Retina (tissue), 1 donor: Measurements from ENCODE around the gene NEURL1B.
"Not testable (repeated sequence)": the region's sequence is repeated elsewhere in the genome, so short reads cannot be mapped to it uniquely, and the experiment has no call there.

Experiments
- DNase-seq: peaks from one replicate; pipeline ENCODE4 v3.0.0-alpha.2; 2016

NEURL1B gene, protein sequence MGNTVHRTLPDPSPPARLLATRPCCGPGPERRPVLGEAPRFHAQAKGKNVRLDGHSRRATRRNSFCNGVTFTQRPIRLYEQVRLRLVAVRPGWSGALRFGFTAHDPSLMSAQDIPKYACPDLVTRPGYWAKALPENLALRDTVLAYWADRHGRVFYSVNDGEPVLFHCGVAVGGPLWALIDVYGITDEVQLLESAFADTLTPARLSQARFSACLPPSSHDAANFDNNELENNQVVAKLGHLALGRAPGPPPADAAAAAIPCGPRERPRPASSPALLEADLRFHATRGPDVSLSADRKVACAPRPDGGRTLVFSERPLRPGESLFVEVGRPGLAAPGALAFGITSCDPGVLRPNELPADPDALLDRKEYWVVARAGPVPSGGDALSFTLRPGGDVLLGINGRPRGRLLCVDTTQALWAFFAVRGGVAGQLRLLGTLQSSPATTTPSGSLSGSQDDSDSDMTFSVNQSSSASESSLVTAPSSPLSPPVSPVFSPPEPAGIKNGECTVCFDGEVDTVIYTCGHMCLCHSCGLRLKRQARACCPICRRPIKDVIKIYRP

DNA sequence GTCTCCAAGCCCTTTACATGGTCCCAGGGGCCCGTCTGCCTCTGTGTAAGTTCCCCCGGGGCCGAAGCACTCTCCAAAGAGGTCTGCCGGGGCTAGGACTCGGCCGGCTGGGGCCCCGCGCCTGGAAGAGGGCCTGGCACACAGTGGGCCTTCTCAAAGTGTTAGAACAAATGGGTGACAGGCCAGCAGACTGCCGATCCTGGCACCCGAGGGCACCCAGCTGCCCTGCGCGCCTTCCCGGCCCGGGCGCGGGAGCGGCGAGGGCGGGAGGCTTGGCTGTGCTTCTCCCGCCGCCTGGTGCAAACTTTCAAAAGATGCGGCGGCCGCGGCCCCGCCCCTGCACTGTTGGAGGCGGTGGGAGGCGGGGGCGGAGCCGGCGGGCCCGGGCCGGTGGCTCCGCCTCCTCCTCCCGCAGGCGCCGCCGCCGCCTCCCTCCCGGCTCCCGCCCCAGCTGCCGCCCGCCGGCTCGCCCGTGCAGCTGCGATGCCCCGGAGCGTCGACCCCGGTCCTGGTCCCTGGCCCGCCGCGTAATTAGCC lies at the start of gene NEURL1B:
Gene NEURL1B (plus strand): TSS at position 442 of the 537 bp plus-strand sequence. CDS start 144 bp downstream, outside the sequence.
- peak; percentile 89 for DNase-seq

DNA sequence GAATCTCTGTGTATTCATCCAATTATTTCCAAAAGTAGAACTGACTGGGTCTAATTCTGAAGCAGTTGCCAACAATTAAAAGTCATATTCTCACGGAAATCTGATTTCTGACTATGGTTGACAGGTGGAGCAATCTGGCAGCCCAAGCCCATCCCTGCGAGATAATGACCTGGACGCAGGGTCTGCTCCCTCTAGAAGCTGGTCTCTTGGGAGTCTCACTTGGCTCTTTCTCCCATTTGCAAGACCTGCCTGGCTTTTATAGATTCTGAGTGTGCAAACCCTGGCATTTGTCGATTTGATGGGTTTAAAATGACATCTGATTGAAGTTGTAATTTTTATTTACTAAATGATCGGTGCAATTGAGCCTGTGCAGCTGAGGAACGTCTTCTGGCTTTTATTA lies 49.4 kb upstream of the NEURL1B start:
- no peak for DNase-seq

DNA sequence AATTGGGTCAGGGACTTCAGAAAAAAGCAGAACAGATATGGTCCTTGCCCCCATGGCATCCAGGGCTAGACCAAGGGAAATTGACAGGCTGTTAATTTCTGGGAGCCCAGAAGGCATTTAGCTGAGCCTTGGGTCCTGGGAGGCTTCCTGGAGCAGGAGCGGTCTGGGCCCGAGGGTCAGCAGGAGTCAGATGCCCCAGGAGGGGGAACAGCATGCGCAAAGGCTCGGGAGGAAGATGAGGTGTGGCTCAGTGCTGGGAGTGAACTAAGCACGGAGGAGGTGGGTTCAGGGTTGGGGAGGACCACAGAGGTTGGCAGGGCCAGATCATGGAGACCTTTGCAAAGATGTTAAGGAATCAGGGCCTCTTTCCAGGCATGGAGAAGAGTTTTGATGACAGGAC lies 48.2 kb upstream of the NEURL1B start:
- DNase-seq = no peak

DNA sequence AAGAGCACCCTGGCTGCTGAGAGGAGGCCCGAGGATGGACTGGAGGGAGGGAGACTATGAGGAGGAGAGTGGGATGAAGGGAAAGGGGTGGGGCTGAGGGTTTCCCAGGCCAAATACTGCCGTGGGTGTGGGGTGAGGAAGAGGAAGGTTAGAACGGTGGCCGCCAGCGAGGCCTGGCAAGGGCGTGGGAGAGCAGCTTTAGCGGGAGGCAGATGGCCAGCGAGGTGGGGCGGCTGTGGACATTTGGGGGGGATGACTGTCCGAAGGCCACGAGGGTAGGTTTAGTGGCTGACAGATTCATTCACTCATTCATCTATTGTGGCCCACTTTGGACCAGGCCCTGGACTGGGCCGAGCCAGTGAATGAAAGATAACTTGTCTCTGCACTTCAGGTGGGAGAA lies 47.8 kb upstream of the NEURL1B start:
- DNase-seq = no peak

DNA sequence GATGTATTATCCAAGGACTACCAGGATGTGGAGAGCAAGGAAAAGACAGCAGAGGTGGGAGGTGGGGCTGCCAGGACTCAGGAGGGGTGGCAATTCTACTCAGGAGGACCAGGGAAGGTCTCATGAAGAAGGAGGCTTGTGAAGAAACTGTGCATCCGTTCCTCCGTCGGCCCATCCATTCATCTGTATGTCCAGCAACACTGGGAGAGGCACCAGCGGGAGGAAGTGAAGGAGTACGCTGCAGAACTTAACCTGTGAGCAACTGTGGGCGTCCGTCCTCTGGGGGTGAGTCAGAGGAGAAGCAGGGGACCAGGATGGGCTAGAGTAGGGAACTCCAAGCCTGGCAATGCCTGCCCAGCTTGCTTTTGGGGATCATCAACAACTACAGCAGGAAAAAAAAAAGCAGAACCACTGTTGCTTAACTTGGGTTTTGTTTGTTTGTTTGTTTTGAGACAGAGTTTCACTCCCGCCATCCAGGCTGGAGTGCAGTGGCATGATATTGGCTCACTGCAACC lies 47.3 kb upstream of the NEURL1B start:
- no peak for DNase-seq

DNA sequence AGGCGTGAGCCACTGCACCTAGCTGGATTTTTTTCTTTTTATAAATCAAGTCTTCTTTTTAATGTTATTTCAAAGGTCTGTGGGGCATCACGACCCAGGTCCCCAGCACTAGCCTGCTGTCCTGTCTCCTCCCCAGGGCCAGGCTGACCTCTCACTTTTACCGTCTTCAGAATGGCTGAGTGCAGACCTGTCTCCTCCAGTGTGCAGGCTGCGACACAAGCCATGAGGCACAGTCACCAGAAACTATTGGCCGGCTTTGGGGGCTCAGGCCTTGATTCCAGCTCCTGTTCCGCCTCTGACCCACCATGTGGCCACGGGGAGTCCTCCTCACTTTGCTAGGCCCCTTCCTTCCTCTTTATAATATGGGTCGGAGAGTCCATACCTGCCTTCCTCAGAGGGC lies 46.6 kb upstream of the NEURL1B start:
- no peak for DNase-seq

DNA sequence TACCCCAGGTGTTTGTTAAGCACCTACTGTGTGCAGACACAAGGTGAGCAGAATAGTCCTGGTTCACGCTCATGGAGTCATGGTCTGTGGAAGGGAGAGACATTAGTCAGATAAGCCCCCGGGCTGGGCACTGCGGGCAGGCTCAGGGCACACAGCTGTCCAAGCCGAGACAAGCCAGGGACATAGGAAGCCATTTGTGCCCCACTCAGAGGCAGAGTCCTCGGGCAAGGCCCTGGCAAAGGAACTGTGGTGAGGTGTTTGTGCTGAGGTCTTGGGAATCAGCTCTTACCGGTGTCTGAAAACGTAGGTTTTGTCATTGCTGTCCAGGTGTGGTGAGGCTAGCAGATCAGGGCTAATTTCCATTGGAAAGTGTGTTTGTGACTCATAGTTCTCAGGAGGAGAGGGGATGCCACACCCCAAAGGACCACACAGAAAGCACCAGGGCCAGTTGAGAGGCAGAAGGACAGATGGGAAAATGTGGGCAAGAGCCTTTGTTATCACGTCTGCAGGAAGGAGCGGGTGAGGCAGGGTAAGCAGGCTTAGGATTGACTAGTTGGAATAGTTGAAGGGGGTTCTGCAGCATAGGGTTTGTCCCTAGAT lies 46.1 kb upstream of the NEURL1B start:
- DNase-seq = no peak

DNA sequence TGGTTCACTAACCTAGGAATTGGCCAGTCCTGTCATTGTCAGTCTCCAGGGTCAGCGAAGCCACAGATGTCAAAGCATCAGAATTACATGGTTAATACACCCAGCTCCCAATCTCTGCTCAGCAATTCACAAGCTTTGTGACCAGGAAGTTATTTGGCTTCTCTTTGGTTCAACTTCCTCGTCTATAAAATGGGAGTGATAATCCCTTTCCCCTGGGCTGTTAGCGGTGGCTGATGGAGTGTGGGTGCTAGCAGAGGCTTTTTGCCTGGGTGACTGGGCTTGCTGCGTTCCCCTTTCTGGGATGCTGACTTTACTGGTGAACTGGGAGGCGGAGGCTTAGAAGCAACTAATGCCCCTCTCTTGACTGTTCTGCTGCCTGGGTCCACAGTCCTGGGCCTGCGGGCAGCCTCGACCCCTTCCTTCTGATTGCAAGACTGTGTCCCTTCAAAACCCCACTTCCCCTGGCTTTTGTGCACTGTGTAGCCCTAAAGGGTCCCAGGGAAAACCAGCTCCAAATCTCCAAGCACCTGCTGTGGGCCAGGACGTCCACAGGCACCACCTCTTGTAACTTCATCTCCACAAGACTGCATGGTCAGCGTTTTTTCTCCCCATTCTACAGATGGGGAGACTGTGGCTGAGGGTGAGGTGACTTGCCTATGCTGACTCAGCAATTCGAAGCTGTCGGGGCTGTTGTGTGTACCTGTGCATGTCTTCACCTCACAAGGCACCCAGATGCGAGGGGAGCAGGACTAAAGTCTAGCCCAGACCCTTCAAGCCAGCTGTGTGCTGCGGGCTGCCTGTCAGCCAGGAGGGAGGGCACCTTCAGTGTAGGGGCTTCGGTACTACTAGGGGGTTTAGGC lies 45.2 kb upstream of the NEURL1B start:
- DNase-seq = no peak

DNA sequence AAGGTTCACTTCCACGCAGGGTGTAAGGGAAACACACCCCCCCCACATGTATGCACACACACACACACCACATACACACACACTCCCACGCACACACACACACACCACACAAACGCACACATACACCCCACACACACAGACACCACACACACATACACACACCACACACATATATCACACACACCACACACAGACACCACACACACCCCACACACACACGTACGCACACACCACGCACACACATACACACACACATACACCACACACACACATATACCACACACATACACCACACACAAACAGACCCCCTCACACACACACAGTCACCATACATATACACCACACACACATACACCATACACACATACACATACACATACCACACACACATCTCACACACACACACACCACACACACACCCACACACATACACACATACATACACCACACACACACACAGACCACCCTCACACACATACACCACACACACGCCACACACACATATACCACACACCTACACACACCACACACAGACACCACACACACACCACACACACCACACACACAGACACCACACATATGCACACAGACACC lies 44.3 kb upstream of the NEURL1B start:
- no peak for DNase-seq

DNA sequence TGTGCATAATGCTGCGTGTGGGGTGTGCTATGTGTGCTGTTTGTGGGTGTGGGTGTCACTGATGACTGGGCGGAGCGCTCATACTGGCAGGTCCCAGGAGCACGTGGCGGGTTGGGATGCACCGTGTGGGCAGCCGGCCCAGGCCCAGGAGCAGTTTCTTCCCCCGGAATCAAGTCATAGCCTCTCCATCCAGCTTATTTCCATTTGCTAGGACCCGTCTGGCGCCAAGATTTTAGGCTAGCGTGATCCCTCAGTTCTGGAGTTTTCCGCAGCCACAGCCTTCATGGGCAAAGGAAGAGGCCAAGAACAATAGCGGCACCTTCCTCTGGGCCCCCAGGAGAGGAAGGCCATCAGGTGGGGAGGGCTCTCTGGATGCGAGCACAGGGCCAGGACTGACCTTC lies 43.3 kb upstream of the NEURL1B start:
- no peak for DNase-seq

DNA sequence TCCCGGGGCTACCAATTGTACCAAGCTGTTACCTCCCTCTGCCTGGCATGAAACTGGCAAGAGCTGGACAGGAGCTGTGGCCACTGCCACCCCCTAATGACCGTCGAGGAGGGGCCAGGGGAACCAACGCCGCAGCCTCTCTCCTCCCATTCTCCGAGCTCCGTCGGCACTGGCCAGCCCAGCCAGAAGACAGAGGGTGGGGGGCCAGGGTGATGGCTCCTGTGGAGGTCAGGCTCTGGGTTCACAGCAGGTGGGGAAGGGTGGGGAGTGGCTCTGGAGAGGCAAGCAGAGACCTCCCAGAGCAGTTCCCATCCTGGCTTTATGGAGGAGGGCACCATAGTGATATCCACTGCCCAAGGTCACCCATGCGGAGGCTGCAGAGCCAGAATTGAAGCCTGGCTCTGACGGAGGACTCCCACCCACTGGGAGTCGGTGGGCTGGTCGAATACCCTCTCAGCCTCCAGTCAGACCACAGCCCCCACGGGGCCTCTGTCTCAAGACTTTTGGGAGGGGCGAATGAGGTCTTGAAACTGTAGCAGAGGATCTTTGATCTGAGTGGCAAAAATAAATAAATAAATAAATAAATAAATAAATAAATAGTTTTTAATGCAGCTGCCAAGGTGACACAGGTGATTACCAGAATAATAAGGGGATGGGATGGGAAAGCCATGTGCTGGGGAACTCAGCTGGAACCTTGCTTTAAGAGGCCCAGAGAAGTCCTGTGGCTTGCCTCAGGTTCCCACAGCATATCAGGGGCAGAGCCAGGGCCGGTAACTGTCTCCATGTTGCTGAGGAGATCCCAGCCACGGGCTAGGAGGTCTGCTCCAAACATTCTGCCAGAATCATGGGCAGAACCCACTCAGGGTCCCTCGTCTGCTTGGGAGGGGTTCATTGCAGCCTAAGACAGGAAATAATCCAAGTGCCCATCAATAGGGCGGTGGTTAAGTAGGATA lies 42.5 kb upstream of the NEURL1B start:
- DNase-seq = no peak

DNA sequence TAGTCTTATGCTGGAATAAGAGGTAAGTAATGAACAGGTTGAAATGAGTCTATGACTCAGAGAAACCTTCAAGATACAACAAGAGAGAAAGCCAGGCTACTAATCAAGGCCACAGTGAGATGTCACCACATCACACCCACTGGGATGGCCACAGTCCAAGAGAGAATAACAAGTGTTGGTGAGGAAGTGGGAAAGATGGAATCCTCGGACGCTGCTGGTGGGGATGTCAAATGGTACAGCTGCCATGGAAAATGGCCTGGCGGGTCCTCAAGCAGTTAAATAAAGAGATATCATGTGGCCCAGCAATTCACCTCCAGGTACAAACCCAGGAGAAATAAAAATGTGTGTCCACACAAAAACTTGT lies 41.9 kb upstream of the NEURL1B start:
- no peak for DNase-seq

DNA sequence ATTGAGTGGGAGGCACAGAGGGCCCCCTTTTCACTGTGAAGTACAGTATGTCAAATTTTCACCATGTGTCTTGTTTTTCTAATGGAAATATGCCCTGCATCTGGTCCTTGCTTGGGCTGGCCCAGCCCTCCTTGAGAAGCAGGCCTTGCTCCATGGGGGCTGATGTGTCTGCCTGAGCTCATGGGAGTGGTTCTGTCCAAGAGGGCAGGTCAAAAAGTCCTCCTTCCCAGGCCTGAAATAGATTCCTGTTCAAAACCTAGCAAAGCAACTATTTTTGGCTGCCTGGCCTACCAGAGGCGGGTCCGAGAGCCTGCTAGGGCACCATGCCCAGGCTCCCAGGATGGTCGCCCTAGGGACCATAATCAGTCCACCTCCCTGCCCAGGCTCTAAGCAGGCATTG lies 40.5 kb upstream of the NEURL1B start:
- DNase-seq = no peak

DNA sequence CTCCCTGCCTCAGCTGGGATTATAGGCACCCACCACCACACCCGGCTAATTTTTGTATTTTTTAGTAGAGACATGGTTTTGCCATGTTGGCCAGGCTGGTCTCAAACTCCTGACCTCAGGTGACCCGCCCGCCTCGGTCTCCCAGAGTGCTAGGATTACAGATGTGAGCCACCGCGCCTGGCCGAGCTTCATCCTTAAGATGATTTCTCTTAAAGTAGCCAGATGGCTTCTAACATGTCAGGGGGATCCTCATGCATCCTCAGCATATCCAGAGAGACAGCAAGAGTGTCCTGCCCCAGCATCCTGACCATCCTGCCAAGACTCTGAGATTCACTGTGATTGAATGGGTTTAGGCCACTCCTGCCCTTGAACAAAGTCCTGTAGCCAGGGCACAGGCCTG lies 39.5 kb upstream of the NEURL1B start:
- not testable (repeated sequence) for DNase-seq

DNA sequence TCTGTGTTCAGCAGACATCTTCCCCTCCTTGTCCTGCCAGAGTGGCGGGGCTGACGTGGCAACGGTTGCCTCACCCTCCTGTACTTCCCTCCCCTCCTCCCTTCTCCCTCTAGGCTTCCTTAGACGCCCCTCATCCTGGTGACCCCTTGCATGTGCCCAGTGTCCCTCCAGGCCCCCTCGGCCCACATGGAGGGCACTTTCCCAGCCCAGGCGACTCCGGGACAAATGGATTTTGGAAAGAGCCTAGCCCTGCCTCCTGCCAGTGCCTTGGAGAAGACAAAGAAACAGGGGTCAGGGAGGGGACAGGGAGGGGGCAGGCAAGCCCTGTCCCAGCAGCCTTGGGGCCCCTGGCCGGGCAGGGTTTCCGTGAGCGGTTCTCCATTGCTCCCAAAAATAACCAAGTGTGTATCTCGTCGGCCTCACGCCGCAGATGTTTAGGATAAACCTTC lies 38.3 kb upstream of the NEURL1B start:
- DNase-seq = peak; percentile 58

DNA sequence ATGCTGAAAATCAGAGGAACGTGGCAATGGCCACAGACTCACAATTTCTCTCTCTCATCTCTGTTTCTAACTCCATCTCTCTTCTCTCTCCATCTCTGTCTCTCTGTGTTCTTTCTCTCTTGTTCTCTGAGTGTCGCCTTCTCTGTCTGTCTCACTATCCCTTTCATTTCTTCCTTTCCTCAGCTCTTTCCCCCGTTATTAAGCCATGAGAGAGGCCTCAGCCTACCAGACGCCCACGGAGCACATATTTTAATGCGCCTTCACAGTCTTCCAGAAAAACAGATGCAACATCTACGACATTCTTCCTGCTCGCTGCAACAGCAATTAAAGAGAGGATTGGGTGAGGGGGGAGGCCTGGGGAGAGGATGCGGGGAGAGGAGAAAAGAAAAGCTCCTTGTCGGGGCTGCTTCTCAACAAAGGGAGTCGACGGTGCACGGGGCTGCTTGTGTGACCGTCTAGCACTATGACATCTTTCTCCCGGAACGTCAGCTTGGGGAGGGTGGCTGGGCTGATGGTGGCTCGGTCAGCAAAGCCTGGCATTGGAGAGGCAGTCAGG lies 37.7 kb upstream of the NEURL1B start:
- peak; percentile 62 for DNase-seq

DNA sequence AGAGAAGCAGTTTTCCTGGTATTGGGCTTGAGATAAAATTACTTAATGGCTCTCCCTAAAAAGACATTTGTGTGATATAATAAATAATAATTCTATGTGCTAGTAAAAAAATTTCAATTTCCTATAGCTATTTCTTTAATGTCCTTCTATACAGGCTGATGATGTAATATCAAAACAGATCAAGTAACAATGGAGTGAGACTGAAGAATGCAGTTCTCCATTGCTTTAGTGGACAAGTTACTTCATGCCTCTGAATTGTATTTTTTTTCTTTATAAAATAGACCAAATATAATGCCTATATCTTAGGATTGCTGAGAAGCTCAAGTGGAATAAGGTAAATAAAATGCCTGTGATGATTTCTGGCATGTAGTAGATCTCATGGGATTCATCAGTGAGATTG lies 35.6 kb upstream of the NEURL1B start:
- DNase-seq = no peak

DNA sequence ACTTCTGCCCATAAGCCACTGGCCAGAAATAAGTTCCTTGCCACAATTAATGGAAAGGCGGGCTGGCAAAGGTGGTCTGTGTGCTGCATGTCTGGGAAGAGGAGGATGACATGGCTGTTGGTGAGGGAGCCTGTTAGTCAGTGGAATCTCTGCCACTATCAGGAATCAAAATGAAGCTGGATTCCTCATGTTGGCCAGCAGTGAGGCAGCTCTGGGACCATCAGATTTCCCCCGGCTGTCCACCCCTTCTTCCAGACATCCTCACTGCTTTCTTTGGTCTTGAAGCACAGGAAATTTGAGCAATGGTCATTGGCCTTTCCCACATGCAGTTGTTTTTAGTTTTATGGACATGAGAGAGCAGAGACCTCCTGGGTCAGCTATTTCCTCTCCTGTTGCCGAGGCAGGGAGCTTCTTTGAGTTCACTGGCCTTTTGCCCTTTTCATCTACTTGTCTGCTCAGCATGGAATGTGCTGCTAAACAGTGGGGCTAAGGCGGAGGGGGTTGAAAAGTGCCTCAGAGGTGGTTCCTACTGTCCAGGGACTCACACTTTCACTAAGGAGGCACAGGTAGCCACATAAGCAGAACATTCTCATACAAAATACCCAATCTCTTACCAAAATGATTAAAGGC lies 34.8 kb upstream of the NEURL1B start:
- no peak for DNase-seq

DNA sequence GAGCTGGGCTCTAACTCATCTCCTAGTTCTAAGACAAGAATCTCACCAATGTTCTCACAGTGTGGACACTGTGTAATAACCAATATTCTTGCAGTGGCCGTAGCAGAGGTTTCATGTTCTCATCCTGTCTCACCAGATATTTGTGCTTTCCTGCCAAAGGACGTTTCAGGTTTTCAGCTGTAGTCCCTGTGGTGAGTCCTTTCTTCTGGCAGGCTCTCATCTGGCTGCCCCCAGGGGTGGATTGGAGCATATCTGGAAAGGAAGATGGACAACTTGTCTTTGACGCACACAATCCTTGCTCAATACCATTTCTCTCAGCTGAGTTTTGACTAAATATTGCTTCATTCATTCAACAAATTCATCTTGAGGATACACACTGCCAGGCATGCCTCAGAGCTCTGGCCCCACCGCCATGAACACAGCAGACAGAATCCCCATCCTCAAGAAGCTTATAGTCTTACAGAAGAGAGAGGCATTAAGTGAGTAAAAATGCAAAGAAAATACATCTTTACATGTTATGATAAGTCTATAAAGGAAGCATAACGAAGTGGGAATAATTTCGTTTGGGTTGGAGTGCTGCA lies 33.8 kb upstream of the NEURL1B start:
- DNase-seq = no peak

DNA sequence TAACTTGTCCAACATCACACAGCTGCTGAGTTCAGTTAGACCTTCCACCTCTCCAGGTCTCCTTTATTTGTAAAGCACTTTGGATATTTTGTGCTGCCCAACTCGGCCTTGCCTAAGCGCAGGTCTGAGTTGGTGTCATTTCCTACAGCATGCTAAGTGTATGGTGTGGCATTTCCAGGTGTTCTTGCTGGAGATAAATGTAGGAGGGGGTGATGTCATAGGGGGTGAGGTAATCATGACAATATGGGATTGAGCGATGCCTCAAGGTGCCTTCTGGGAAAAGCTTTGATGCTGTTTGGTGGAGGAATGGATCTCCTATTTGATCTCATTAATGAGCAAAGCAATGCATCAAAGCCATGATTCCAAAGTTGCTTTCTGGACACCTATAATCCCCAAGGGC lies 32.3 kb upstream of the NEURL1B start:
- no peak for DNase-seq
